Stimulated activated CD4-positive, alpha-beta T cell treated with anti-CD3 and anti-CD28 coated beads, Interleukin-15, amount 100 ng/mL, for 24 hours (primary cell): ENCODE data around the gene CFAP299.

Experiments used
- DNase-seq: peaks from one replicate; pipeline ENCODE4 v3.0.0-alpha.2; 2020

The CFAP299 gene

GRCh38 chr4:80452768-80453167 is 117.2 kb downstream of the CFAP299 start:
- DNase-seq, result no peak

- DNase-seq, result no peak
These were observed 118.5 kb downstream of the CFAP299 start for GRCh38 chr4:80454040-80454439.

- DNase-seq, result no peak
These were observed 119.0 kb downstream of the CFAP299 start for GRCh38 chr4:80454556-80454955.

GRCh38 chr4:80459918-80460473 is 124.5 kb downstream of the CFAP299 start:
- no peak for DNase-seq

GRCh38 chr4:80461412-80461811 is 125.9 kb downstream of the CFAP299 start:
- no peak for DNase-seq

GRCh38 chr4:80462621-80463091 is 127.1 kb downstream of the CFAP299 start:
- no peak for DNase-seq

GRCh38 chr4:80463509-80463908 is 128.0 kb downstream of the CFAP299 start:
- no peak for DNase-seq

- no peak for DNase-seq
These were observed 129.7 kb downstream of the CFAP299 start for GRCh38 chr4:80465238-80465637.

- DNase-seq, result no peak
These were observed 130.2 kb downstream of the CFAP299 start for GRCh38 chr4:80465736-80466135.

GRCh38 chr4:80466618-80467017 is 131.1 kb downstream of the CFAP299 start:
- DNase-seq, result no peak

- DNase-seq, result no peak
These were observed 136.2 kb downstream of the CFAP299 start for GRCh38 chr4:80471756-80472155.

- DNase-seq, result no peak
These were observed 139.7 kb downstream of the CFAP299 start for GRCh38 chr4:80475236-80475635.

- DNase-seq, result no peak
These were observed 140.3 kb downstream of the CFAP299 start for GRCh38 chr4:80475798-80476197.

- DNase-seq, result no peak
These were observed 149.2 kb downstream of the CFAP299 start for GRCh38 chr4:80484712-80485111.

- DNase-seq, result no peak
These were observed 151.1 kb downstream of the CFAP299 start for GRCh38 chr4:80486603-80487002.

GRCh38 chr4:80489798-80490197 is 154.3 kb downstream of the CFAP299 start:
- DNase-seq, result no peak

- DNase-seq, result peak; percentile 14
These were observed 157.2 kb downstream of the CFAP299 start for GRCh38 chr4:80492761-80493160.

GRCh38 chr4:80495865-80496264 is 160.3 kb downstream of the CFAP299 start:
- no peak for DNase-seq

GRCh38 chr4:80498725-80499124 is 163.2 kb downstream of the CFAP299 start:
- DNase-seq, result no peak

GRCh38 chr4:80500613-80501012 is 165.1 kb downstream of the CFAP299 start:
- DNase-seq, result no peak

- no peak for DNase-seq
These were observed 171.5 kb downstream of the CFAP299 start for GRCh38 chr4:80507077-80507476.

- no peak for DNase-seq
These were observed 172.0 kb downstream of the CFAP299 start for GRCh38 chr4:80507507-80507906.

GRCh38 chr4:80515496-80515895 is 180.0 kb downstream of the CFAP299 start:
- no peak for DNase-seq

- no peak for DNase-seq
These were observed 185.9 kb downstream of the CFAP299 start for GRCh38 chr4:80521438-80521837.

- no peak for DNase-seq
These were observed 191.2 kb downstream of the CFAP299 start for GRCh38 chr4:80526697-80527096.

- no peak for DNase-seq
These were observed 193.5 kb downstream of the CFAP299 start for GRCh38 chr4:80529026-80529425.
